ENCODE results near the gene RPS19BP1. TPM values are rescaled to one million over a fixed set of nuclear protein-coding genes. Genes with fewer than 3 reads are reported as not detected.

Gene RPS19BP1
- 195 and 293 TPM in 2 replicates for total RNA-seq (2014; rRNA removed; shearing (Covaris generic))

DNA sequence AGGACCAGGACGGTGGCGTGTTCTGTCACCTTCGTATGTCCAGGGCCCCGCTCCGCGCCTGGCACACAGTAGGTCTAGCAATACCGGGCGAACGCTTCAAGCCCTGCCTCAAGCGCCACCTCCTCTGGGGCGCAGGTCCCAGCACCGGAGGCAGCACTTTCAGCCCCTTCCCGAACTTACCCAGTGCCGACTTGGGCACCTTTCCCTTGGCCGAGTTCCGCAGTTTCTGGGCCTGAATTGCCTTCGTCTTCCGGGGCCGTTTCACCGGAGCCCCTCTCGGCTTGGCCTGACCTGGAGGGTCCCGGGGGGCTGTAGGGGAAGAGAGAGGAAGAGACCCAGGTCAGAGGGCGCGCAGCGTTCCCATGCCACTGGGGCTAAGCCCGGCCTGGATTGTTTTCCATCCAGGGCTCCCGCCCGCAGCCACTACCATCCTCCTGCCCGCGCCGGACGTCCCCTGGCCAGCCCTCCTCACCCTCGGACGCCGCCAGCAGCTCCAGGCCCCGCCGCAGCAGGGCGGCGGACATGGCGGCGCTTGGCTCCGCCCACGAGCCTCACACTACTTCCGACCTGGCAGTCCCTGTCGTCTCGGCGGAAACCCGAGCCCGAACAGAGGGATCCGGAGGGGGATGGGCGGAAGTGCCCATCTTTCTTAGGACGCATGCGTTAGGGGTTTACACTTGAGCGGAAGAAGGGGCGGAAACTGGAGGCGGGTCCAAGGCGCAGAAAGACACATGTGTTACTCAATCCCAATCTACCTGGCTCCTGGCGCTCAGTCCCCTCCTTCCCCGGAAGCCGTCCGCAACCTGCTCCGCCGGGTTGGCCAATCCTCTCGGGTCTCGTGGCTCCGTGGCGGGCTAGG is at the start of gene RPS19BP1:
Gene RPS19BP1, minus strand, starts transcription at position 534 of the 859 bp plus-strand sequence. Its CDS starts 10 bp downstream, at position 524.
- in situ Hi-C loops (cut with HindIII; ENCODE audit: low sequenced_read_pairs), result no loop called here
- peak; percentile 100 for DNase-seq (ENCODE audit: low spot score)

DNA sequence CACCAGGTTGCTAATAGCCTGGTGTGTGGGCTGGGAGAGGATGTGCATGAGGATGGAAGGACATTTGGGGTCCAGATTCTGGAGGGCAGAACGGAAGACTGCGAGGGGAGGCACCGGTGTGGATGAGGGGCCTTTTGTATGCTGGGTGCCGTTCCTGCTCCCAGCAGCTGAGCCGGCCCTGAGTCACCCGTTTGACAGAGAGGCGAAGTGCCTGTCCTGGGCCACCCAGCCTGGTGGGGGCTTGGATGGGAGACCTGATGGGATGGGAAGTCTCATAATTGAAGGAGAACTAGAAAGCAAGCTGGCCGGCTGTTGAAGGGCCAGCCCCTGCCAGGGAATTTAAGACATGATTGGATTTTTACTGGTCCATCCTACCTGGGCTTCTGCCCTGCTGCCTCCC is 48.8 kb upstream of the RPS19BP1 start:
- no peak for DNase-seq (ENCODE audit: low spot score)
- in situ Hi-C loops (cut with HindIII; ENCODE audit: low sequenced_read_pairs), result no loop called here

DNA sequence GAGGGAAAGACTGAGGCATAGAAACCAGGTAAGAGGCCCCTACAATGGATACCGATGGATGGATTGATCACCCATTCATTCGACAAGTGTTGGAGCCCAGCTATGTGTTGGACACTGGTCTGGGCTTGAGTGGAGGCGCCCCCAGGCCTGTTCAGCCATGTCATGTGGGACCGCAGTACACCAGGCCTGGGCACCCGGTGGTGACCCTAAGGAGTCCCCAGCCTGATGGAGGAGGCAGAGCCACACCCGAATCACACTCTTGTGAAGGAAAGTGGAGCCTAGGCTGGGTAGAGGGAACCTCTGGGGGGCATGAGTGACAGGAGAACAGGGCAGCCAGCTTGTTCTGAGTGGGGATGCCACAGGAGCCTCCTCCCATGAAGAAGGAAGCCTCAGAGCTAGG is 48.2 kb upstream of the RPS19BP1 start:
- in situ Hi-C loops (cut with HindIII; ENCODE audit: low sequenced_read_pairs), result no loop called here
- DNase-seq (ENCODE audit: low spot score), result no peak

DNA sequence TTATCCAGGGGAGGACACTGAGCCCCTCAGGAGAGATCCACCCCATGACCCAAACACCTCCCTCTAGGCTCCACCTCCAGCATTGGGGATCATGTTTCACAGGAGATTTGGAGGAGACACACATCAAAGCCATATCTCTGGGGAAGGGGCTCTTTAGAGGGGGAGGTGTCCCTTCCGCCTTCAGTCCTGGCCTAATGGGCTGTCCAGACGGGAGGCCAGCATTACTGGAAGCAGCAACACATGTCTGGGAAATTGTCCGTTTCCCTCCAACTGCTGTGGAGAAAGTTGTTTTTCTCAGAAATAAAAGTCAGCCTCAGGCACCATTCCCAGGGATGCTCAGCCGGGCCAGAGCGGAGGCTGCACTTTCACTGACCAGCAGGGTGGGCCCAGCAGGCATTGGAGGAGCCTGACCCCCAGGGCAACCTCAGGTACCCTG is 47.5 kb upstream of the RPS19BP1 start:
- no peak for DNase-seq (ENCODE audit: low spot score)
- in situ Hi-C loops (cut with HindIII; ENCODE audit: low sequenced_read_pairs), result no loop called here

GRCh38 chr22:39577900-39578299 is 45.4 kb upstream of the RPS19BP1 start:
- no peak for DNase-seq (ENCODE audit: low spot score)
- in situ Hi-C loops (cut with HindIII; ENCODE audit: low sequenced_read_pairs), result no loop called here

DNA sequence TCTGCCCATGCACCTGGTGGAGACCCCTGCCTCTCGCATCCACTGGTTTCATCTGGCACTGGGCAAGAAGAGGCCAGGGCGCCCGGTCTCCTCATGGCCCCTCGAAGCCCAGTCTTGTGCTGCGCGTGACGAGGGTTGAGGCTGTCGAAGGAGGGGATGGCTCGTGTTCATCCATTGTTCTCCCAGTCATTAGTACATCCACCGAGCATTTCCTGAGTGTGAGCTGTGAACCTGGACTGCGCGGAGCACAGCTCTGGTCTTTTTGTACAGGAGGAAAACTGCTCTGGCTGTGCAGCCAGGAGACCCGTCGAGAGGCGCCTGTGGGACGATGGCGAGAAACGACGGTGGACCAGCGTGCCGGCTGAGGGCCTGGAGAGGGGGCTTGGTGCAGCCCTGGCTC is 44.8 kb upstream of the RPS19BP1 start:
- DNase-seq (ENCODE audit: low spot score), result no peak
- in situ Hi-C loops (cut with HindIII; ENCODE audit: low sequenced_read_pairs), result no loop called here

DNA sequence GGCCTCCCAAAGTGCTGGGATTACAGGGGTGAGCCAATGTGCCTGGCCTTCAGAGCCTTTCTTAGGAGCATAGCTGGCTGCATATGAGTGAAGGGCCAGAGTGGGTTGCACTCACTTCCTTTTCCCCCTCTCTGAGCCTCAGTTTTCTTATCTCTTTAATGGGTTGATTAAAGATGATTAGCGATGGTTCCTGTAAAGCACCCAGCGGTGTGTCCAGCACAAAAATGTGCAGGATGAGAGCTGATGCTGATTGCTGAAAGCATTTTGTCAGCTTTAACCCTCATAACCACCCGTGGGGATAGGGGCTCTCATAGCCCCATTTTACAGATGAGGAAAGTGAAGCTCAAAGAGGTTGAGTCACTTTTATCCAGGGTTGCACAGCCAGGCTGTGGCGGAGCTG is 43.5 kb upstream of the RPS19BP1 start:
- no peak for DNase-seq (ENCODE audit: low spot score)
- in situ Hi-C loops (cut with HindIII; ENCODE audit: low sequenced_read_pairs), result no loop called here

DNA sequence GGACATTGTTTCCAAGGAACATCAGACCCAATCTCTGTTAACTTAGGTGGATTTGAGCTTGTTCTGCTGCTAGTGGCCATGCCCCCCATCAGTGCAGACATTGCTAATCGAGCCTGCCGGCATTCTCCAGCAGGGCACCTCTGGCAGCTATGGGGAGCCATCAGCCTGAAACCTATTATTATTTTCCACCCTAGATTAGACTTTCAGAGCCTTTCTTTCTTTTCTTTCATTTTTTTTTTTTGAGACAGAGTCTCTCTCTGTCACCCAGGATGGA is 42.9 kb upstream of the RPS19BP1 start:
- in situ Hi-C loops (cut with HindIII; ENCODE audit: low sequenced_read_pairs), result no loop called here
- no peak for DNase-seq (ENCODE audit: low spot score)

DNA sequence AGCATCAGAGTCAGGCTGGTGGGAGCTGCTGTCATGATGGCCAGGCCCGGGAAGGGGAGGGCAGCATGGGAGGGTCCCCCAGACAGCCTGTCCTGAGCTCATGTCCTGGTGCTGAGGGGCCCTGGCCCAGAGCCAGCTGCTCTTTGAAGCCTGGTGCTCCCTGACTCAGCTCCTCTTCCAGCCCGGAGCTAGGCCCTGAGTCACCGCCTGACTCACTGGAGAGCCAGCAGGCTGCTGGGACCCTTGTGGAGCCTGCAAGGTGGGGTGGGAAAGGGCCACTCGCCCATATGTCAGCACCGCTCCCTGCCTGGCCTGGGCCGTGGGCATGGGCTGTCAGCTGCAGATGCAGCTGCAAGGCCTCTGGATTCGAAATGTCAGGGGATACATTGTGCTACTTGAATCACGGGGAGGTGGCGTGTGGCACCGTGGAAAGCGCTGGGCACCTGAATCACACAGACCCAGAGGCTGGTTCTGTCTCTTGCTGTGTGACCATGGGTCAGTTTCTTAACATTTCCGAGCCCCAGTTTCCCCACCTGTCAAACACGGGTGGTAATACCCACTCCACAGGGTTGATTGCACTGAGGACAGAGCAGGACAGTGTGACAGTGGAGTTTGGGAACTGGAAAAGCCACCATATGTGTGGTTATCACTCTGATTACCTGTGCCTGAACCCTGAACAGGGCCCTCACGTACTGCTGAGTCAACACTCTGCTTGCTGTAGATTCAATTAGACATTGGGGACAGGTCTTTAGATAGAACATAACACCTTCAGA is 42.4 kb upstream of the RPS19BP1 start:
- in situ Hi-C loops (cut with HindIII; ENCODE audit: low sequenced_read_pairs), result no loop called here
- DNase-seq (ENCODE audit: low spot score), result no peak

DNA sequence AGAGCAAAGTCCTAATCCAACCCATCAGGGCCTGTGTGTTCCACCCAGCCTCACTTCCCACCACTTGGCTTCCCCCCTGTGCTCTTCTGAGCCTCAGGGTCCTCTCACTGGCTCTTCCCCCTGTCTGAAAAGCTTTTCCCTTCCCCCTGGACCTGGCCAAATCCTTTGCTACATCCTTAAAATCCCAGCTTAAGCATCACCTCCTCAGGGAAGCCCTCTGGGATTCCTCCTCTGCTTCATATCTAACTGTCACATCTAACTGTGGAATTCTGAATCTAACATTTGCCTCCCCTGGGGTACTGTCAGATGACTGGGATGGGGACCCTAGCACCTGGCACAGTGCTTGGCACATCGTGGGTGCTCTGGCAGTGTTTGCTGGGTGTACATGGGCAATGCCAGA is 39.0 kb upstream of the RPS19BP1 start:
- in situ Hi-C loops (cut with HindIII; ENCODE audit: low sequenced_read_pairs), result no loop called here
- no peak for DNase-seq (ENCODE audit: low spot score)

GRCh38 chr22:39570665-39571064 is 38.1 kb upstream of the RPS19BP1 start, which contains the start of gene CACNA1I:
TSS of gene CACNA1I (plus strand) at chr22:39570753. CDS start at chr22:39570753, 0 bp downstream.
- in situ Hi-C loops (cut with HindIII; ENCODE audit: low sequenced_read_pairs), result no loop called here
- DNase-seq (ENCODE audit: low spot score), result no peak

- DNase-seq (ENCODE audit: low spot score), result no peak
- in situ Hi-C loops (cut with HindIII; ENCODE audit: low sequenced_read_pairs), result no loop called here
These were observed 37.7 kb upstream of the RPS19BP1 start for GRCh38 chr22:39570226-39570625.

GRCh38 chr22:39569066-39569465 is 36.5 kb upstream of the RPS19BP1 start:
- in situ Hi-C loops (cut with HindIII; ENCODE audit: low sequenced_read_pairs), result no loop called here
- no peak for DNase-seq (ENCODE audit: low spot score)

DNA sequence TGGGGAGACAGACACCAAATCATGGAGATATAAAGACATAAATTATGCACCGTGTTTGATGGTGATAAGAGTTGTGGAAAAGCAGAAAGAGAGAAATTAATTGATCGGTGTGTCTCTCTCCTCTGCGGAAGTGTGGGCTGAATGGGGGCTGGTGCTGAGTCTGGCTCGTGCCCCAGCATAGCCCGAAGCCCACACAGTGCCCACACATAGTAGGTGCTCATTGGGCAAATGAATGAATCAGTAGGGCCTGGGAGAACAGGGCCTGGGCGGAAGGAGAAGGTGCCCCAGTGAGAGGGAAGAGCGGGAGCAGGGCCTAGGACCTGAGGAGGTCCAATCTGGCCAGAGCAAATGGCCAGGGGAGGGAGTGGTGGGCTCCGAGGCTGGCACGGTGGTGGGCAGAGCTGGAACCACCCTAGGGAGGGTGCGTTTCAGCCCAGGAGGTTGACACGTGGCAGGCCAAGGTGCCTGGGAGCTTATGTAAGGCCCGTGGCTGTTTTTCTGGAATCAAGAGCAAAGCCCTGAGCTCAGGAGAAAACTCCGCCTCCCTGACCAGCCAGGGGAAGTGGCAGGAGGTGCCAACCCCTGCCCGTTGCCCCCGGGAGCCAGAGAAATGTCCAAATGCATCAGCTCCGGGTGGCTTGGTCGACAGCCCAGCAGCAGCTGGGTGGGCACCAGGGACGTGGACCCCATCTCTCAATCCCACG is 35.9 kb upstream of the RPS19BP1 start:
- in situ Hi-C loops (cut with HindIII; ENCODE audit: low sequenced_read_pairs), result no loop called here
- no peak for DNase-seq (ENCODE audit: low spot score)

GRCh38 chr22:39567135-39567946 is 34.8 kb upstream of the RPS19BP1 start:
- in situ Hi-C loops (cut with HindIII; ENCODE audit: low sequenced_read_pairs), result no loop called here
- DNase-seq (ENCODE audit: low spot score), result no peak

DNA sequence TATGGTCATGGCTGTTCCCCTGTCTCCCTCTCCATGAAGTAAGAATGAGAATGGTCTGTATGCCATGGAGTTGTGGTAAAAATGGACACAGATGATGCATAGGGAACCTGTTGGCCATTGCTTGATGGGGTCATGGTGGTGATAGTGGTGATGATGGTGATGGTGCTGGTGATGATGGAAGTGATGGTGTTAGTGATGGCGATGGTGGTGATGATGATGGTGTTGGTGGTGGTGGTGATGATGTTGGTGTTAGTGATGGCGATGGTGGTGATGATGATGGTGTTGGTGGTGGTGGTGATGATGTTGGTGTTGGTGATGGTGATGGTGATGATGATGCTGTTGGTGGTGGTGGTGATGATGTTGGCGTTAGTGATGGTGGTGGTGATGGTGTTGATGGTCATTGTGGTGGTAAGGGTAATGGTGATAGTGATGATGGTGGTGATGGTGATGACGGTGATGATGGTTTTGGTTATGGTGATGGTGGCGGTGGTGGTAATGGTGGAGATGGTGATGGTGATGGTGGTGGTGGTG is 32.9 kb upstream of the RPS19BP1 start:
- in situ Hi-C loops (cut with HindIII; ENCODE audit: low sequenced_read_pairs), result no loop called here
- DNase-seq (ENCODE audit: low spot score), result no peak

DNA sequence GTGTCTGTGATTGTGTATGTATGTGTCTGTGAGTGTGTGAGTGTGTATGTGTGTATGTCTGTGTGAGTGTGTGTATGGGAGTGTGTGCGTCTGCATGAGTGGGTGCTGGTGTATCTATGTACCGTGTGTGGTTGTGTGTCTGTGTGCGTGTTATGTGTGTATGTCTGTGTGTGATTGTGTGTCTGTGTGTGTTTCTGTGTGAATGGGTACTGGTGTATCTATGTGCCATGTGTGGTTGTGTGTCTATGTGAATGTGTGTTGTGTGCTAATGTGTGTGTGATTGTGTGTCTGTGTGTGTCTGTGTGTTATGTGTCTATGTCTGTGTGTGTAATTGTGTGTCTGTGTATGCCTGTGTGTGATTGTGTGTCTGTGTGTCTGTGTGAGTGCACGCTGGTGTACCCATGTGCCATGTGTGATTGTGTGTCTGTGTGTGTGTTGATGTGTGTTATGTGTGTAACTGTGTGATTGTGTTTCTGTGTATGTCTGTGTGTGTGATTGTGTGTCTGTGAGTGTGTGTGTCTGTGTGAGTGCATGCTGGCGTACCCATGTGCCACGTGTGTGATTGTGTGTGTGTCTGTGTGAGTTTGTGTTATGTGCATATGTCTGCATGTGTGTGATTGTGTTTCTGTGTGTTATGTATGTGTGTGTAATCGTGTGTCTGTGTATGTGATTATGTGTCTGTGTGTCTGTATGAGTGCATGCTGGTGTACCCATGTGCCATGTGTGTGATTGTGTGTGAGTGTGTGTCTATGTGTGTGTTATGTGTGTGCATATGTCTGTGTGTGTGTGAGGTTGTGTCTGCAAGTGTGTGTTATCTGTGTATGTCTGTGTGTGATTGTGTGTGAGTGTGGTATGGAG is 31.3 kb upstream of the RPS19BP1 start:
- no peak for DNase-seq (ENCODE audit: low spot score)
- in situ Hi-C loops (cut with HindIII; ENCODE audit: low sequenced_read_pairs), result no loop called here
